ENCODE data around the gene NDST4.
"Not testable (repeated sequence)": the region's sequence is repeated elsewhere in the genome, so short reads cannot be mapped to it uniquely, and the experiment has no call there.

The NDST4 gene

DNA sequence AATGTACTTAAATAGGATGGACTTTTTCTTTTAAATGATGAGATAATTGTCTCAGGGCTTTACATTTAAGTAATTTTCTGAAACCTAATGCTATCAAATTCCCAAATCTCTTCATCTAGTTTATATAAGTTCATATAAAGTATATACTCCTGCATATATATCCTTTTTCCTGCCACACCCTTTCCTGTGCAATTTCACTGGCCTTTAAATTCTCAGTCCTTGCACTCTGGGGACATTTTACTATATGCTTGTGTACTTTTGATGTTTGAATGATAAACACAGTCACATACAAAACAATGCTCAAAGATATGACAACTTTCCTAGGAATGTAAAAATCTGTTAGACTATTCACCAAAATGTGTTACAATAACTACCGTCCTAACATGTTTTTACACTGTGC lies 60.1 kb downstream of the NDST4 start:
- H3K9ac ChIP-seq (ENCODE audit: low read depth, low read length) = no peak overlapping the region
- H3K36me3 ChIP-seq (ENCODE audit: insufficient read depth, low read length) = no peaks in the 10 kb centered on the region
- H3K27me3 ChIP-seq (ENCODE audit: control insufficient read depth, insufficient read depth, low read length) = no peaks in the 10 kb centered on the region
- H3K4me2 ChIP-seq (ENCODE audit: low read length) = no peak overlapping the region
- no peaks in the 10 kb centered on the region for H3K9me3 ChIP-seq (replicated peaks; ENCODE audit: low read length)
- H3K4me3 ChIP-seq (ENCODE audit: low read length) = no peak overlapping the region
- no peaks in the 10 kb centered on the region for H3K4me1 ChIP-seq (ENCODE audit: control insufficient read depth, insufficient read depth, low read length)

DNA sequence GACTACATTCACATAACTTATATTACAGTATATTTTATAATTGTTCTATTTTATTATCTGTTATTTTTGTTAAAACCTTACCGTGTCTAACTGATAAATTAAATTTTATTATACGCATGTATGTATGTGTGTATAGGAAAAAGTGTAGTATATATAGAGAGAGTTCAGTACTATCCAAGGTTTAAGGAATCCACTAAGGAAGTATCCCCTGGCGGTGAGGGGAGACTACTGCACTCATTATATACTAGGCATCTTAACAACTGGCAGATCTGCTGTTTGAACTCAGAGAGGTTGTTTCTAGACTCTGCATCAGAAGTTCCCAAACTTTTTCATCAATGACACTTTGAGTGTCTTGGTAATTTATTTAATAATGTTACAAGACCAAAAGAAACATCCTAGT lies 70.9 kb downstream of the NDST4 start:
- Histone ChIP-seq H3K4me1 (ENCODE audit: control insufficient read depth, insufficient read depth, low read length) (no peaks in the 10 kb centered on the region), H3K4me3 (ENCODE audit: low read length) (no peak overlapping the region), H3K9ac (ENCODE audit: low read depth, low read length) (no peak overlapping the region), H3K27me3 (ENCODE audit: control insufficient read depth, insufficient read depth, low read length) (no peaks in the 10 kb centered on the region), H3K9me3 (replicated peaks; ENCODE audit: low read length) (no peaks in the 10 kb centered on the region), H3K36me3 (ENCODE audit: insufficient read depth, low read length) (no peaks in the 10 kb centered on the region), H3K4me2 (ENCODE audit: low read length) (no peak overlapping the region)

DNA sequence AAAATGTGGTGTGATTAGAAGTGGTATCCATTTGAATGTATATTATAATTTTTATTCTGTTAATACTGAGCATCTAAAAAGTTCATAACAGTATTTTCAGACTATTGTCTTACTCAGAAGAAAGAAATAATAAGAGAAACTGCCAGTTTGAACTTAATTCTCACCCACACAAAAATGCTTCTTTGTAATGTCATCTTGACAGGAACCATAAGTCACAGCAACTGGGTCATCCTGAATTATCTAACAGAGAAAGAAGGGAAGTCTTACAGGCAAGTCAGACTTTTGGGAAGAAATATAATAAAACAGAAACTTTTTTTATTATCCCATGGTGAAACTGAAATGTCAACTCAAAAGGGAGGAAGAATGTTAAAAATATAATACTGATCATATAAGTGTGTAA lies 83.1 kb downstream of the NDST4 start:
- H3K36me3 ChIP-seq (ENCODE audit: insufficient read depth, low read length) = no peaks in the 10 kb centered on the region
- no peaks in the 10 kb centered on the region for H3K9me3 ChIP-seq (replicated peaks; ENCODE audit: low read length)
- no peak overlapping the region for H3K9ac ChIP-seq (ENCODE audit: low read depth, low read length)
- H3K27me3 ChIP-seq (ENCODE audit: control insufficient read depth, insufficient read depth, low read length) = no peaks in the 10 kb centered on the region
- no peaks in the 10 kb centered on the region for H3K4me1 ChIP-seq (ENCODE audit: control insufficient read depth, insufficient read depth, low read length)
- no peak overlapping the region for H3K4me2 ChIP-seq (ENCODE audit: low read length)
- H3K4me3 ChIP-seq (ENCODE audit: low read length) = no peak overlapping the region

DNA sequence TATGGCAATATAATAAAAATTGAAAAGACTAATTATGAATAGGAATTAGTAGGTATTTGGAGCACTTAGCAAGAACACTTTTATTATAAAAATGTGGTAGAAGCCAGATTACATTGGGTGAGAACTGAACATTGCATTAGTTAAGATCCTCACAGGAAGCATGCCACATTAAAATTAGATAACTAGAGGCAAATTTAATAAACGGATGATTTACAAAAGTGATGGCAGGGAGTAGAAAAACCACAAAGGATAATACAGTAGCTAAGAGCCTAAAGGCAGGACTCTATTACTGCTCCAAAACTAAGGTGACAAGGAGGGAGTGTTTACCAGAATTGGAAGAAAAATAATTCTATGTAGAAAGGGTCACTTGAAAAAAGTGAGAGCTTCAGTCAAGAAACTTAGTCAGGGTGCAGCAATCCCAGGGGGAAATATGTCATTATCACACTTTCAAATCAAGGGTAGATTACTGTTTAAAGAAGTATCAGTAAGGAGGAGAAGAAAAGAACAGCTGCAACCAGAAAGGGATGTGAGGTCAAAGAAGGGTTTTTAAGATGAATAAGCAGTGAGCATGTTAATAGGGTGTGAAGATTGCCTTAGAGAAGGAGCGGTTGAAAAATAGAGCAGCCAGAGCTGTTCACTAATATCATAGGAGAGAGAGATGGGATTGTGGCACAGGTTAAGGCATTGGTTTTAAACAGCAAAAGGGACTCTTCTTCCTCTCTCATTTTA lies 84.6 kb downstream of the NDST4 start:
- H3K36me3 ChIP-seq (ENCODE audit: insufficient read depth, low read length) = no peaks in the 10 kb centered on the region
- no peak overlapping the region for H3K4me3 ChIP-seq (ENCODE audit: low read length)
- no peaks in the 10 kb centered on the region for H3K9me3 ChIP-seq (replicated peaks; ENCODE audit: low read length)
- no peaks in the 10 kb centered on the region for H3K4me1 ChIP-seq (ENCODE audit: control insufficient read depth, insufficient read depth, low read length)
- H3K9ac ChIP-seq (ENCODE audit: low read depth, low read length) = no peak overlapping the region
- no peak overlapping the region for H3K4me2 ChIP-seq (ENCODE audit: low read length)
- H3K27me3 ChIP-seq (ENCODE audit: control insufficient read depth, insufficient read depth, low read length) = no peaks in the 10 kb centered on the region

DNA sequence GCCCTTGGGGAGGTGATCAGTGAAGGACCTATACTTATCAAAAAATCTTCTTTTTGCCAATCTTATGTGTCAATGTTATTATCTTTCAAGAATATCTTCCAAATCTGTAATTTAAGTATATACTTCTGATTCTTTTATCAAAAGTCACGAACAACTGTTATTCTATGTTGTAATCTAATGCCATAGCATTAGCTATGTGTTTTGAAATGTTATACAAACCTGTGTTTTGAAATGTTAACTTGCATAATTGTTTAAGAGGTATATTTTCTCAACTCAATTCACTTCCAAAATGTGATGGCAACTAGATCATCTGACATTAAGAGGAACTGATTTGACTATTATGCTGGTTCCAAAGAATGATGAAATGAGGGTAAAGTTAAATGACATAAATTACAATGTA lies 113.5 kb downstream of the NDST4 start:
- Histone ChIP-seq H3K27me3 (ENCODE audit: control insufficient read depth, insufficient read depth, low read length) (no peaks in the 10 kb centered on the region), H3K9ac (ENCODE audit: low read depth, low read length) (no peak overlapping the region), H3K9me3 (replicated peaks; ENCODE audit: low read length) (peaks cover 2% of the 10 kb centered on the region), H3K36me3 (ENCODE audit: insufficient read depth, low read length) (no peaks in the 10 kb centered on the region), H3K4me1 (ENCODE audit: control insufficient read depth, insufficient read depth, low read length) (no peaks in the 10 kb centered on the region), H3K4me3 (ENCODE audit: low read length) (no peak overlapping the region), H3K4me2 (ENCODE audit: low read length) (no peak overlapping the region)

DNA sequence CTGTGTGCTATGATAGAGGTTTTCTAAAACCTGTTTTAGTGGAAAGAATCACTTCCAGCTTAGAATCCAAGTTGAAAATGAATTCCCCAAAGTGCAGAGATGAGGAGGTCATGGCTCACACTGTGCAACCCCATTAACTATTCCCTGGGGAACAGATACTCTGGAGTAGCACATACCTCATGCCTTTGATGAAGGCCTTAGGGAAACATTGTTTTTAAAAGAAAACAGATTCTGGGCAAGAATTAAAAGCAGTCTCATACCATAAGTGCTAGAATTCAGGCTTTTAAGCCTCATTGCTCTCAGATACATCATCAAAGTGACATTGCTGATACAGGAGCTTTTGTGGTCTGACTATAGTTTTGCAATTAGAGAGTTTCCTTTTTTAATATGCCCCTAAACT lies 115.1 kb downstream of the NDST4 start:
- no peaks in the 10 kb centered on the region for H3K27me3 ChIP-seq (ENCODE audit: control insufficient read depth, insufficient read depth, low read length)
- no peaks in the 10 kb centered on the region for H3K36me3 ChIP-seq (ENCODE audit: insufficient read depth, low read length)
- no peaks in the 10 kb centered on the region for H3K4me1 ChIP-seq (ENCODE audit: control insufficient read depth, insufficient read depth, low read length)
- peaks cover 2% of the 10 kb centered on the region for H3K9me3 ChIP-seq (replicated peaks; ENCODE audit: low read length)
- no peak overlapping the region for H3K4me3 ChIP-seq (ENCODE audit: low read length)
- no peak overlapping the region for H3K9ac ChIP-seq (ENCODE audit: low read depth, low read length)
- H3K4me2 ChIP-seq (ENCODE audit: low read length) = no peak overlapping the region

DNA sequence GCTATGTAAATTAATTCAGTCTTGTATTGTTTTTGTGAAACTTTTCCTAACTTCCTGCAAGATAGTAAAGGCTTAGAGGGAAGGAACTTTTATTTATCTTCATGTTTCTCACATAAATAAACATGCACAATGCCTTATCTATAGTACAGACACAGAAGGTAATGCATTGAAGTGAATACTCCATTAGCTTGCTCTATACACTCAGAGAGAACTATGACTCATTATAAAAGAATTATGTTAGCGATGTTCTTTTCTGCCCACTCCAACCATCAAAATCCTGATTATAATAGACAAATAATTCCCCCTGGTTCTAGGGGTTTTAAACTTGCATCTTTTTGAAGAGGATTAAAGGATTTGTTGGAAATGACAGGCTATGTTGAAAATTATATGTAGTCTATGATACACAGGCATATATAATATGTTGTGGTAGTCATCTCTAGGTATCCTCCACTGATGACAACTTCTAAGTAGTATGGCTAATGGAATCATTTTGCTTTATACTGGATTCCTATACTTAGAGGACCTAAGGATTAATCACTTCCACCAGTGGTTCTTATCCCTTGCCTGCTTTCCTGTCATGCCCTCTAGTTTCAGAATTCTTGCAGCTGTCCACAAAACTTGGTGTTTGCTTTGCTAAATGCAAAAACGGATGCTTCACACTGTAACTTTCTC lies 115.7 kb downstream of the NDST4 start:
- H3K9ac ChIP-seq (ENCODE audit: low read depth, low read length) = no peak overlapping the region
- H3K27me3 ChIP-seq (ENCODE audit: control insufficient read depth, insufficient read depth, low read length) = no peaks in the 10 kb centered on the region
- H3K9me3 ChIP-seq (replicated peaks; ENCODE audit: low read length) = peaks cover 2% of the 10 kb centered on the region
- H3K4me1 ChIP-seq (ENCODE audit: control insufficient read depth, insufficient read depth, low read length) = no peaks in the 10 kb centered on the region
- H3K4me3 ChIP-seq (ENCODE audit: low read length) = no peak overlapping the region
- no peak overlapping the region for H3K4me2 ChIP-seq (ENCODE audit: low read length)
- H3K36me3 ChIP-seq (ENCODE audit: insufficient read depth, low read length) = no peaks in the 10 kb centered on the region

DNA sequence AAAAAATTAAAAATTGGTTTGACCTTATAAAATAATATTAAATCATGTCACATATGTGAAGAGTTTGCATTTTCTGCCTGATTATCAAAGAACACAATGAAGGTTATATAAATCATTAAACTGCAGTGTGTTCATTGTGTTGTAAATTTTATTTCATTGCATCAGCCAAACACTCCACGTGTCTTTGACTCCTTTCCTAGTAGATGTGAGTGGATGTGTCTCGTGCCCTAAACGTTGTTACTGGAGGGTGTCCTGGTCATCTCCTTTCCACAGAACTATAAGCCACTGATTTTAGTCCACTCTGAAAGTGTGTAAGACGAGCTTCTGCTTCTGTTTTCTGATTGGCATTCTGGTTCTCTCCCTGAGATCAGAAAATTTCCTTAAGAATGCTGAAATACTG lies 127.3 kb downstream of the NDST4 start:
- Histone ChIP-seq H3K27me3 (ENCODE audit: control insufficient read depth, insufficient read depth, low read length) (no peaks in the 10 kb centered on the region), H3K4me2 (ENCODE audit: low read length) (no peak overlapping the region), H3K9ac (ENCODE audit: low read depth, low read length) (no peak overlapping the region), H3K36me3 (ENCODE audit: insufficient read depth, low read length) (no peaks in the 10 kb centered on the region), H3K4me3 (ENCODE audit: low read length) (no peak overlapping the region), H3K9me3 (replicated peaks; ENCODE audit: low read length) (no peaks in the 10 kb centered on the region), H3K4me1 (ENCODE audit: control insufficient read depth, insufficient read depth, low read length) (no peaks in the 10 kb centered on the region)

DNA sequence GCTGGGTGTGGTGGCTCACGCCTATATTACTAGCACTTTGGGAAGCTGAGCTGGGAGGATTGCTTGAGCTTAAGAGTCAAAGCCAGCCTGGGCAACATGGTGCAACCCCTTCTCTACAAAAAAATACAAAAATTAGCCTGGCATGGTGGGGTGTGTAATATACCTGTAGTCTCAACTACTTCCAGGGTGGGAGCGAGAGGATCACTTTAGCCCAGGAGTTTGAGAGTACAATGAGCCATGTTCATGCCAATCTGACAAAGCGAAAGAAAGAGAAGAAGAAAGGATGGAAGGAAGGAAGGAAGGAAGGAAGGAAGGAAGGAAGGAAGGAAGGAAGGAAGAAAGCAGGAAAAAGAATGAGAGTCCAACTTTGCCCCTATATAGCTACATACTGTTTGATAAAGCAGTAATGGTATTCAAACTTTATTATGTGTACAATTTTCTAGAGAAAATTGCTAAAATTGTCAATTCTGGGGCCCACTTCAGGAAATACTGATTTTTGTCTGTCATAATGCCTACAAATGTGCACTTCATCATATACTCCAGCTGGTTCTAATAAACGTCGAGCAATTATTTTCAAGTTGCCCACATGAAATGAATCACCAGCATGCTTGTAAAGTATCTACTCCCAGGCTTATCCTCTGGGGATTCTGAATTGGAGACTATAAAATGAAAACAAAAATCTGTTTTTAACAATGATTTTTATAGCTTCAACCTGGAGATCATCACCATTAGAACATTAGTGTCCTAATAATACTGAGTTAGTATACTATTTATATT lies 132.3 kb downstream of the NDST4 start:
- H3K4me3 ChIP-seq (ENCODE audit: low read length) = no peak overlapping the region
- H3K9ac ChIP-seq (ENCODE audit: low read depth, low read length) = no peak overlapping the region
- no peaks in the 10 kb centered on the region for H3K4me1 ChIP-seq (ENCODE audit: control insufficient read depth, insufficient read depth, low read length)
- H3K9me3 ChIP-seq (replicated peaks; ENCODE audit: low read length) = no peaks in the 10 kb centered on the region
- H3K4me2 ChIP-seq (ENCODE audit: low read length) = no peak overlapping the region
- H3K27me3 ChIP-seq (ENCODE audit: control insufficient read depth, insufficient read depth, low read length) = no peaks in the 10 kb centered on the region
- no peaks in the 10 kb centered on the region for H3K36me3 ChIP-seq (ENCODE audit: insufficient read depth, low read length)

DNA sequence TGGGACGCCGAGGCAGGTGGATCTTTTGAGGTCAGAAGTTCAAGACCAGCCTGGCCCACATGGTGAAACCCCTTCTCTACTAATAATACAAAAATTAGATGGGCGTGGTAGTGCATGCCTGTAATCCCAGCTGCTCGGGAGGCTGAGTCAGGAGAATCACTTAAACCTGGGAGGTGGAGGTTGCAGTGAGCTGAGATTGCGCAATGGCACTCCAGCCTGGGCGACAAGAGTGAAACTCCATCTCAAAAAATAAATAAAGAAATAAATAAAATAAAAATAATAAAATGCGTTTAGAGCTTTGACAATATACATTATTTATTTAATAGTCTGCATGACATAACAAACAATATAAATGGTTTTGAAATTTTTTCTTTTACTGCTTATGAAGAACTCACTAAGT lies 133.0 kb downstream of the NDST4 start:
- H3K4me1 ChIP-seq (ENCODE audit: control insufficient read depth, insufficient read depth, low read length); H3K4me2 ChIP-seq (ENCODE audit: low read length); H3K9ac ChIP-seq (ENCODE audit: low read depth, low read length); H3K9me3 ChIP-seq (replicated peaks; ENCODE audit: low read length); H3K36me3 ChIP-seq (ENCODE audit: insufficient read depth, low read length); H3K27me3 ChIP-seq (ENCODE audit: control insufficient read depth, insufficient read depth, low read length); H3K4me3 ChIP-seq (ENCODE audit: low read length): not testable (repeated sequence)

DNA sequence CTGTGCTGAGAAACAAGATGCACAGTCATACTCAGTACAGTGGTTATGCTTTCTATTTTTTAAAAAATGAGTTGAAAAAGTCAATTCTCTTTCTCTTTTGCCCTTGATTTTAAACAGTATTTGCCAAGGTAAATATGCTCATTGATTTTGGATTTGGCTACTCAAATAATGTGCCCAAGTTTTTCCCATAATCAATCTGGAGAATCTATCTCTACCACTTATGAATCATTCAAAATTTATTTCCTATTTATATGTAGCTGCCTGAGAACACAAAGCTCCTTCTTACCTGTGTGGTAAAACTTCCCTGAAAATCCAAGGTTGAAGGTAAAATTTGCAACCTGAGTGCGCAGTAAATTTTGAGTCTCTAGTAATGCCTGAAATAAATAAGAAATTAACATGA lies 136.5 kb downstream of the NDST4 start:
- H3K9me3 ChIP-seq (replicated peaks; ENCODE audit: low read length) = no peaks in the 10 kb centered on the region
- no peaks in the 10 kb centered on the region for H3K4me1 ChIP-seq (ENCODE audit: control insufficient read depth, insufficient read depth, low read length)
- H3K27me3 ChIP-seq (ENCODE audit: control insufficient read depth, insufficient read depth, low read length) = no peaks in the 10 kb centered on the region
- no peak overlapping the region for H3K9ac ChIP-seq (ENCODE audit: low read depth, low read length)
- H3K4me3 ChIP-seq (ENCODE audit: low read length) = no peak overlapping the region
- no peak overlapping the region for H3K4me2 ChIP-seq (ENCODE audit: low read length)
- H3K36me3 ChIP-seq (ENCODE audit: insufficient read depth, low read length) = no peaks in the 10 kb centered on the region
